ENCODE measurements around the gene KIF16B. TPM values are rescaled to one million over a fixed set of nuclear protein-coding genes. Genes with fewer than 3 reads are reported as not detected.
A peak's percentile ranks its signal among the peaks of the same experiment; 100 is the strongest.

KIF16B gene
- total and polyA plus RNA-seq, 2 donors (not counting 3 experiments of a cell fraction or from before 2014, with no cell fraction given), result 2.9 to 8.8 TPM

DNA sequence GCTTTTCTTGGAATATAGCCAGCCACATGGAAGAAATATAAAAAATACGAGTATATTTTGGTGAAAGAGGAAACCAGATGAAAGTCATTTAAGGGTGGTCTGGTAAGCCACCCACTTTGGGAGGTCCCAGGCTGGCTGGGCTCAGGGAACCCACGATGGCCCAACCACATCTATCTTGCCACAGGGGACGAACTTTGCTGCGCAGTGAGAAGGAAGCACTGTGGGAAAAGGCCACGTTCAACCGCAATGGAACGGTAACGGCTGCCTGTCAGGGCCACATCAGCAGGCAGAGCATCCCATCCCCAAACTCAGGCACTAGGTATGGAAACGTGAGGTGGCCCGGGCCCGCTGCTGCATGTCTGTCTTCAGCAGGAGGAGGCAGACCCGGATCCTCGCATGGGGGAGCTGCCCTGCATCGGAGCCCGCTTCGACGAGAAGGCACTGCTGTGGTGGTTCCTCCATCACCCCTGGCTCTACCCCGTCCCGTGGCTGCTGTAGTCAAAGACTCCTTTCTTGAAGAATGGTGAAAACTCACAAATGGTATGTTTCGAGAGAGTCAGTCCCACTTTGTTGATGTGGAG, 300.4 kb downstream of the KIF16B start:
- intact Hi-C loops (cut with micrococcal nuclease) (no loop called here), dilution Hi-C loops (cut with MboI; ENCODE audit: extremely low pct_ligation_motif_present, low sequenced_read_pairs) (no loop called here)
- ChIA-PET POLR2A (no interaction called here), CTCF (no interaction called here)
- no peaks in the 10 kb centered on the region for H3K79me2 ChIP-seq (ENCODE audit: control insufficient read depth, insufficient read depth, low read length)
- H3K9ac ChIP-seq (replicated peaks; ENCODE audit: extremely low read depth, insufficient read depth, low read length), result no peak overlapping the region
- no peaks in the 10 kb centered on the region for H3K9me3 ChIP-seq (replicated peaks; ENCODE audit: control insufficient read depth, insufficient read depth, low read length)
- TSS peak; percentile 14 for BruUV-seq (replicated peaks)
- H3K36me3 ChIP-seq (ENCODE audit: control insufficient read depth in 2 of 2, extremely low read depth in 1 of 2, insufficient read depth in 2 of 2, low read length in 2 of 2), result no peaks in the 10 kb centered on the region
- H3K4me3 ChIP-seq (replicated peaks in 1 of 3; ENCODE audit: insufficient read depth in 1 of 3, low read depth in 1 of 3, low read length in 3 of 3), result no peak overlapping the region
- H3K4me1 ChIP-seq (ENCODE audit: control insufficient read depth, extremely low read depth, insufficient read depth, low read length), result no peaks in the 10 kb centered on the region
- TF ChIP-seq FOS (IDR thresholded peaks at IDR 0.05; ENCODE audit: borderline replicate concordance, insufficient read depth, low read length) (no peak), MAX (IDR thresholded peaks at IDR 0.05; ENCODE audit: insufficient read depth, insufficient read length) (no peak), POLR2AphosphoS5 (IDR thresholded peaks at IDR 0.05; ENCODE audit: insufficient read depth, low read depth, low read length) (no peak), EZH2 (IDR thresholded peaks at IDR 0.05; ENCODE audit: borderline replicate concordance, low read depth, low read length, severe bottlenecking) (no peak), POLR2A (IDR thresholded peaks at IDR 0.05; ENCODE audit: low read depth, low read length) (no peak), GATA2 (IDR thresholded peaks at IDR 0.05; ENCODE audit: insufficient read depth, insufficient read length, low read depth, low read length) (no peak), JUN (IDR thresholded peaks at IDR 0.05; ENCODE audit: borderline replicate concordance, insufficient read depth, insufficient read length, low read depth) (no peak)
- H3K27me3 ChIP-seq (ENCODE audit: control insufficient read depth in 2 of 2, insufficient read depth in 2 of 2, low read length in 2 of 2), result no peaks in the 10 kb centered on the region
- H3K4me2 ChIP-seq (ENCODE audit: insufficient read depth, low read length), result no peak overlapping the region
- no peak overlapping the region for H2AFZ ChIP-seq (ENCODE audit: low read depth, low read length)
- DNase-seq (ENCODE audit: low read depth, low spot score), result no peak
- H4K20me1 ChIP-seq (replicated peaks; ENCODE audit: control insufficient read depth, extremely low read depth, insufficient read depth, low read length), result no peaks in the 10 kb centered on the region
- no peak for FAIRE-seq
- H3K9me1 ChIP-seq (replicated peaks; ENCODE audit: control insufficient read depth, extremely low read depth, insufficient read depth, low read length), result no peaks in the 10 kb centered on the region
- no peak overlapping the region for H3K27ac ChIP-seq (ENCODE audit: insufficient read depth, low read depth, low read length)

GRCh38 chr20:16271450-16271849, 301.8 kb downstream of the KIF16B start:
- CTCF ChIA-PET, result no interaction called here

More at GRCh38 chr20:16271450-16271849, 301.8 kb downstream of the KIF16B start:
- H3K9me3 ChIP-seq (replicated peaks; ENCODE audit: control insufficient read depth, insufficient read depth, low read length), result peaks cover 4% of the 10 kb centered on the region
- no peak overlapping the region for H3K4me3 ChIP-seq (replicated peaks in 1 of 3; ENCODE audit: insufficient read depth in 1 of 3, low read depth in 1 of 3, low read length in 3 of 3)
- no peak overlapping the region for H3K9ac ChIP-seq (replicated peaks; ENCODE audit: extremely low read depth, insufficient read depth, low read length)
- H3K4me2 ChIP-seq (ENCODE audit: insufficient read depth, low read length), result no peak overlapping the region
- TF ChIP-seq EZH2 (IDR thresholded peaks at IDR 0.05; ENCODE audit: borderline replicate concordance, low read depth, low read length, severe bottlenecking) (no peak), CTCF (IDR thresholded peaks at IDR 0.05; ENCODE audit: extremely low read depth in 1 of 2, insufficient read depth in 1 of 2, low read depth in 1 of 2, low read length in 2 of 2) (no peak), MAX (IDR thresholded peaks at IDR 0.05; ENCODE audit: insufficient read depth, insufficient read length) (no peak), FOS (IDR thresholded peaks at IDR 0.05; ENCODE audit: borderline replicate concordance, insufficient read depth, low read length) (no peak), POLR2A (IDR thresholded peaks at IDR 0.05; ENCODE audit: low read depth, low read length) (no peak), GATA2 (IDR thresholded peaks at IDR 0.05; ENCODE audit: insufficient read depth, insufficient read length, low read depth, low read length) (no peak), MYC (IDR thresholded peaks at IDR 0.05; ENCODE audit: low read depth, low read length) (no peak), JUN (IDR thresholded peaks at IDR 0.05; ENCODE audit: borderline replicate concordance, insufficient read depth, insufficient read length, low read depth) (no peak), POLR2AphosphoS5 (IDR thresholded peaks at IDR 0.05; ENCODE audit: insufficient read depth, low read depth, low read length) (no peak)
- DNase-seq (ENCODE audit: low read depth, low spot score), result no peak
- no peaks in the 10 kb centered on the region for H3K79me2 ChIP-seq (ENCODE audit: control insufficient read depth, insufficient read depth, low read length)
- H3K27me3 ChIP-seq (ENCODE audit: control insufficient read depth in 2 of 2, insufficient read depth in 2 of 2, low read length in 2 of 2), result no peaks in the 10 kb centered on the region
- no peak overlapping the region for H2AFZ ChIP-seq (ENCODE audit: low read depth, low read length)
- H3K27ac ChIP-seq (ENCODE audit: insufficient read depth, low read depth, low read length), result no peak overlapping the region
- no peaks in the 10 kb centered on the region for H3K9me1 ChIP-seq (replicated peaks; ENCODE audit: control insufficient read depth, extremely low read depth, insufficient read depth, low read length)
- POLR2A ChIA-PET, result no interaction called here
- BruUV-seq (replicated peaks), result no TSS peak
- dilution Hi-C loops (cut with MboI; ENCODE audit: extremely low pct_ligation_motif_present, low sequenced_read_pairs) (no loop called here), intact Hi-C loops (cut with micrococcal nuclease) (no loop called here)
- no peaks in the 10 kb centered on the region for H3K36me3 ChIP-seq (ENCODE audit: control insufficient read depth in 2 of 2, extremely low read depth in 1 of 2, insufficient read depth in 2 of 2, low read length in 2 of 2)
- H4K20me1 ChIP-seq (replicated peaks; ENCODE audit: control insufficient read depth, extremely low read depth, insufficient read depth, low read length), result no peaks in the 10 kb centered on the region
- FAIRE-seq, result no peak
- no peaks in the 10 kb centered on the region for H3K4me1 ChIP-seq (ENCODE audit: control insufficient read depth, extremely low read depth, insufficient read depth, low read length)
